OCI-LY1 (cell line): ENCODE data around the gene PDE4D.

Source experiments
- H2AFZ ChIP-seq: fragments of 200-600 bp; sonication (generic), shearing (Covaris generic); 2 replicates; pipeline ENCODE4 v1.6.0; 2014; ENCODE audit warnings: antibody characterized with exemption, mild to moderate bottlenecking, low read length
- H3F3A ChIP-seq: fragments of 200-600 bp; sonication (generic), shearing (Covaris generic); 2 replicates; pipeline ENCODE4 v1.6.0; 2014; ENCODE audit warnings: mild to moderate bottlenecking, antibody characterized with exemption, low read length, moderate library complexity; ENCODE audit not compliant: insufficient read depth
- H3K27ac ChIP-seq: fragments of 200-600 bp; sonication (generic); 2 replicates; pipeline ENCODE4 v1.5.1; 2014; ENCODE audit warnings: low read length, mixed run types, mild to moderate bottlenecking, low read depth; ENCODE audit not compliant: poor library complexity, severe bottlenecking
- H3K27me3 ChIP-seq: fragments of 200-600 bp; sonication (generic); 2 replicates; pipeline ENCODE4 v1.6.0; 2014; ENCODE audit warnings: antibody characterized with exemption, mild to moderate bottlenecking, low read length, moderate library complexity; ENCODE audit not compliant: insufficient read depth
- H3K36me3 ChIP-seq: fragments of 200-600 bp; sonication (generic); 2 replicates; pipeline ENCODE4 v1.6.1; 2014; ENCODE audit warnings: mild to moderate bottlenecking, antibody characterized with exemption, low read length, moderate library complexity, mixed read lengths; ENCODE audit not compliant: insufficient read depth
- H3K4me1 ChIP-seq: fragments of 200-600 bp; sonication (generic); 2 replicates; pipeline ENCODE4 v1.5.1; 2014; ENCODE audit warnings: mild to moderate bottlenecking, low read length, moderate library complexity; ENCODE audit not compliant: insufficient read depth, severe bottlenecking
- H3K4me2 ChIP-seq: fragments of 200-600 bp; sonication (generic), shearing (Covaris generic); 2 replicates; pipeline ENCODE4 v1.6.1; 2014; ENCODE audit warnings: low read length
- H3K4me3 ChIP-seq: fragments of 200-600 bp; sonication (generic); 2 replicates; pipeline ENCODE4 v1.5.1; 2014; ENCODE audit warnings: low read length, low read depth, mild to moderate bottlenecking, mixed read lengths; ENCODE audit not compliant: poor library complexity, severe bottlenecking
- H3K79me2 ChIP-seq: fragments of 200-600 bp; shearing (Covaris generic); 2 replicates; pipeline ENCODE4 v1.6.1; 2016; ENCODE audit warnings: mixed run types, low read length, mixed read lengths; ENCODE audit not compliant: insufficient read depth
- H3K9ac ChIP-seq: fragments of 200-600 bp; sonication (generic), shearing (Covaris generic); 2 replicates; pipeline ENCODE4 v1.6.1; 2014; ENCODE audit warnings: mild to moderate bottlenecking, low read length, mixed read lengths
- H3K9me2 ChIP-seq: fragments of 200-600 bp; sonication (generic), shearing (Covaris generic); 2 replicates; pipeline ENCODE4 v1.6.1; 2014; ENCODE audit warnings: low read depth, mild to moderate bottlenecking, low read length, mixed read lengths
- H3K9me3 ChIP-seq: fragments of 200-600 bp; shearing (Covaris generic); 2 replicates; pipeline ENCODE4 v1.6.1; 2014; ENCODE audit warnings: low read length, mixed read lengths
- H4K20me1 ChIP-seq: fragments of 200-600 bp; sonication (generic), shearing (Covaris generic); 2 replicates; pipeline ENCODE4 v1.6.0; 2016; ENCODE audit warnings: mild to moderate bottlenecking, low read length; ENCODE audit not compliant: insufficient read depth
- EZH2 ChIP-seq: fragments of 200-600 bp; sonication (generic), shearing (Covaris generic); IDR thresholded peaks from 2 replicates; pipeline ENCODE4 v1.8.0; 2017; ENCODE audit warnings: borderline replicate concordance, mixed run types, mild to moderate bottlenecking, antibody characterized with exemption, low read length, moderate library complexity, mixed read lengths
- TF ChIP-seq, protein P1 (sequence below): fragments of 200-600 bp; sonication (generic), shearing (Covaris generic); IDR thresholded peaks from 2 replicates; pipeline ENCODE4 v1.5.1; 2017; ENCODE audit warnings: mild to moderate bottlenecking, antibody characterized with exemption, low read length, moderate library complexity, mixed read lengths

PDE4D gene

DNA sequence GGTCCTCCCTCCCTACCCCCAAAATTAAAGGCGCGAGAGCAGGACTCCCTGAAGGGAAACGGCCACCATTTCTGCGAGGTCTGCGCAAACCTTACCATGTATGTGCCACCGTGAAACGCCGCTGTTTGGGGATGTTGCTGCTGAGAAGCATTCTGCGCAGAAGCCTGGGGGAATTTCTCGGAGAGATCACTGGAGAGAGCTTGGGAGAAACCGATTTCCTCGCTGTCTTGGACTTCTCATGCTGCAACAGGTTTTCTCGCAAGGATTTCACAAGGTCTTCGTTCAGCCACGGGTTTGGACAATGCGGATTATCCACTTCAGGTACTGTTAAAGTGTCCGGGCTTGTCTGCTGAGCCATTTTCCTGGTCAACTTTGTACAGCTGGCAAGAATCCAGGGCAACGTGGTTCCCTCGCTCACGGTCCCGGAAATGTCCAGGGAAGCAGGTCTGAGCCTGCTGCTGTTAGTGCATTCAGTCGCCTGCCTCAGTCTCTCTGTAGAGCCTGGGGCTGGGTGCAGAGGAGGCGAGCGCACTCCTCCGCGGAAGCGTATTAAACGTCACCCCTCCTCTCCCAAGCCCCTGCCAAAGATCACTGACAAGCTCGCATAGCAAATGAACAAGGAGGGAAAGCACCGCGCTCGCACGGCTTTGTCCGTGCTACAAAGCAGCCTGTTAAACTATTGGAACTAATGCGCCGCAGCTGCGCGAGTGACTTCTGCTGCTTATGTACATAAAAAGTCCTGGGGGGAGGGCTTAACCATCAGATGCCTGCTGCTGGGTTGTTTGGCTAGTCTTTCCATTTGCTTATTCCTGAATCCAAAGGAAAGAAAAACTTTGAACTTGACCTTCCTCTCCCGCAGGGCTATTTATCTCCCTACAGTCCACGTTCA lies 125.1 kb downstream of the PDE4D start:
- H4K20me1 ChIP-seq: no peaks in the 10 kb centered on the region
- no peak overlapping the region for H2AFZ ChIP-seq
- H3K79me2 ChIP-seq: no peaks in the 10 kb centered on the region
- no peak overlapping the region for H3K4me2 ChIP-seq
- TF ChIP-seq, protein P1, sequence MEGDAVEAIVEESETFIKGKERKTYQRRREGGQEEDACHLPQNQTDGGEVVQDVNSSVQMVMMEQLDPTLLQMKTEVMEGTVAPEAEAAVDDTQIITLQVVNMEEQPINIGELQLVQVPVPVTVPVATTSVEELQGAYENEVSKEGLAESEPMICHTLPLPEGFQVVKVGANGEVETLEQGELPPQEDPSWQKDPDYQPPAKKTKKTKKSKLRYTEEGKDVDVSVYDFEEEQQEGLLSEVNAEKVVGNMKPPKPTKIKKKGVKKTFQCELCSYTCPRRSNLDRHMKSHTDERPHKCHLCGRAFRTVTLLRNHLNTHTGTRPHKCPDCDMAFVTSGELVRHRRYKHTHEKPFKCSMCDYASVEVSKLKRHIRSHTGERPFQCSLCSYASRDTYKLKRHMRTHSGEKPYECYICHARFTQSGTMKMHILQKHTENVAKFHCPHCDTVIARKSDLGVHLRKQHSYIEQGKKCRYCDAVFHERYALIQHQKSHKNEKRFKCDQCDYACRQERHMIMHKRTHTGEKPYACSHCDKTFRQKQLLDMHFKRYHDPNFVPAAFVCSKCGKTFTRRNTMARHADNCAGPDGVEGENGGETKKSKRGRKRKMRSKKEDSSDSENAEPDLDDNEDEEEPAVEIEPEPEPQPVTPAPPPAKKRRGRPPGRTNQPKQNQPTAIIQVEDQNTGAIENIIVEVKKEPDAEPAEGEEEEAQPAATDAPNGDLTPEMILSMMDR: no peak
- no peak for TF ChIP-seq EZH2
- no peak overlapping the region for H3K27ac ChIP-seq
- no peaks in the 10 kb centered on the region for H3K9me3 ChIP-seq
- H3K4me1 ChIP-seq: no peaks in the 10 kb centered on the region
- H3F3A ChIP-seq: no peaks in the 10 kb centered on the region
- H3K27me3 ChIP-seq: no peaks in the 10 kb centered on the region
- H3K9ac ChIP-seq: no peak overlapping the region
- no peak overlapping the region for H3K4me3 ChIP-seq
- no peaks in the 10 kb centered on the region for H3K36me3 ChIP-seq
- H3K9me2 ChIP-seq: no peaks in the 10 kb centered on the region

DNA sequence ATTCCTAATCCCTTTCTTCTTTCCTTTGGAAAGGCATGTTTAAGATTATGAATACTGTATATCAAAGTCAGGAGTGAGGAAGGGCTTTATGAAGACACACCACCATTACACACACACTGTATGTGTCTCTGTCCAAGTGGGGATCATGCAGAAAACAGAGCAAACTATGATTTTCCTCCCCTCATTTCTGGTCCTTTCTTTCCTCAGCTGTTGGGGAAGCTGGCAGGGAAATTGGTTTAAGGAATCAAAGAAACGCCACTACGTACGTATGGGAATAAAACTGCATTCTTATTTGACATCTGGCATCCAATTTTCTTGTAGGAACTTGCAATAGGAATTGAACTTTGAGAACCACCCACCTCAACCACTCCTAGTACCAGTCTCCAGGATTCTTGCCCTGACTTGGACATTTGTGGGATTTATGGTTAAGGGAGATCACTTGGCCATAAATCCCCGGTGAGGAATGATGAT lies 125.8 kb downstream of the PDE4D start:
- Histone ChIP-seq H3K36me3 (no peaks in the 10 kb centered on the region), H3K9ac (no peak overlapping the region), H3K27ac (no peak overlapping the region), H3K9me2 (no peaks in the 10 kb centered on the region), H3K4me1 (no peaks in the 10 kb centered on the region), H3K9me3 (no peaks in the 10 kb centered on the region), H3K79me2 (no peaks in the 10 kb centered on the region), H3F3A (no peaks in the 10 kb centered on the region), H4K20me1 (no peaks in the 10 kb centered on the region), H3K27me3 (no peaks in the 10 kb centered on the region), H3K4me3 (no peak overlapping the region), H3K4me2 (no peak overlapping the region), H2AFZ (no peak overlapping the region)
- TF ChIP-seq EZH2: no peak
- TF ChIP-seq, protein P1: no peak

DNA sequence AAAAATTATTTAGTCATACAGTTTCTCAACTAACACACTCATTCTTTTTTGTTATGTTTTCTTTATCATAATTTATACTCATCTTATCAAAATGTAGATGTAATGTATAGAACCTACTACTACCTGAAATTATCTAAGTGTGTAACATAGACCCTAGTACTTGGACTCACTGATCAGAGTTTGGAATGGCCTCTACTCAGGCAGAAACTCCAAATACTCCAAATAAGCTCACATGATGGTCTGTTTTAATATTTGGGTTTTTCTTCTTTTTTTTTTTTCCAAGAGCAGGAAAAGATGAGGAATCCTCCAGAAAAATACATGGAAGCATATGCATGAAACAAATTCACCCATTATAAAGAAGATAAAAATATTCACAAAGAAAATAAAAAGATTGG lies 126.3 kb downstream of the PDE4D start:
- Histone ChIP-seq H3F3A (no peaks in the 10 kb centered on the region), H3K9ac (no peak overlapping the region), H3K27ac (no peak overlapping the region), H3K9me3 (no peaks in the 10 kb centered on the region), H3K4me1 (no peaks in the 10 kb centered on the region), H3K79me2 (no peaks in the 10 kb centered on the region), H3K4me3 (no peak overlapping the region), H3K9me2 (no peaks in the 10 kb centered on the region), H4K20me1 (no peaks in the 10 kb centered on the region), H3K4me2 (no peak overlapping the region), H2AFZ (no peak overlapping the region), H3K27me3 (no peaks in the 10 kb centered on the region), H3K36me3 (no peaks in the 10 kb centered on the region)
- TF ChIP-seq, protein P1: no peak
- TF ChIP-seq EZH2: no peak
